Measurements from ENCODE around the gene TNP2.

The TNP2 gene

GRCh38 chr16:11312718-11313492 lies 43.8 kb upstream of the TNP2 start:
- peak; percentile 75 for DNase-seq (ENCODE audit: low read depth)
- no peak overlapping the region for H3K4me3 ChIP-seq (ENCODE audit: low read depth, low read length)
- TF ChIP-seq CTCF (conservative IDR thresholded peaks at IDR 0.05; ENCODE audit: low read depth, low read length), result no peak

- no peak overlapping the region for H3K4me3 ChIP-seq (ENCODE audit: low read depth, low read length)
- no peak for TF ChIP-seq CTCF (conservative IDR thresholded peaks at IDR 0.05; ENCODE audit: low read depth, low read length)
- DNase-seq (ENCODE audit: low read depth), result no peak
Observed at GRCh38 chr16:11310997-11311561, 42.0 kb upstream of the TNP2 start.

GRCh38 chr16:11310634-11310977 lies 41.5 kb upstream of the TNP2 start:
- no peak for DNase-seq (ENCODE audit: low read depth)
- no peak overlapping the region for H3K4me3 ChIP-seq (ENCODE audit: low read depth, low read length)
- TF ChIP-seq CTCF (conservative IDR thresholded peaks at IDR 0.05; ENCODE audit: low read depth, low read length), result no peak

GRCh38 chr16:11309895-11310633 lies 40.9 kb upstream of the TNP2 start:
- TF ChIP-seq CTCF (conservative IDR thresholded peaks at IDR 0.05; ENCODE audit: low read depth, low read length), result no peak
- H3K4me3 ChIP-seq (ENCODE audit: low read depth, low read length), result no peak overlapping the region
- no peak for DNase-seq (ENCODE audit: low read depth)

GRCh38 chr16:11308493-11309283 lies 39.6 kb upstream of the TNP2 start:
- no peak for DNase-seq (ENCODE audit: low read depth)
- TF ChIP-seq CTCF (conservative IDR thresholded peaks at IDR 0.05; ENCODE audit: low read depth, low read length), result no peak
- no peak overlapping the region for H3K4me3 ChIP-seq (ENCODE audit: low read depth, low read length)

- TF ChIP-seq CTCF (conservative IDR thresholded peaks at IDR 0.05; ENCODE audit: low read depth, low read length), result no peak
- H3K4me3 ChIP-seq (ENCODE audit: low read depth, low read length), result no peak overlapping the region
- DNase-seq (ENCODE audit: low read depth), result no peak
Observed at GRCh38 chr16:11307639-11308492, 38.7 kb upstream of the TNP2 start.

All from choroid plexus epithelial cell (primary cell).